Mesendoderm (in vitro differentiated cells): ENCODE results near the gene TMEM219.

Source experiments
- DNase-seq: peaks from one replicate; pipeline ENCODE4 v3.0.0; 2013
- H2AK5ac ChIP-seq: 2 replicates; pipeline ENCODE4 v1.6.1; 2013; ENCODE audit warnings: low read length, inconsistent platforms
- H2BK120ac ChIP-seq: 2 replicates; pipeline ENCODE4 v1.6.1; 2013; ENCODE audit warnings: low read depth, mild to moderate bottlenecking, low read length, moderate library complexity, mixed read lengths
- H2BK15ac ChIP-seq: replicated peaks from 2 replicates; pipeline ENCODE4 v1.6.1; 2013; ENCODE audit warnings: low read depth, mild to moderate bottlenecking, moderate library complexity
- H2BK5ac ChIP-seq: 2 replicates; pipeline ENCODE4 v1.6.1; 2013; ENCODE audit warnings: low read length, inconsistent platforms
- H3K18ac ChIP-seq: 2 replicates; pipeline ENCODE4 v1.6.1; 2013; ENCODE audit warnings: mild to moderate bottlenecking, low read length, mixed read lengths
- H3K23ac ChIP-seq: one replicate; pipeline ENCODE4 v1.6.1; 2013; ENCODE audit warnings: low read length
- H3K27ac ChIP-seq: 2 replicates; pipeline ENCODE4 v1.5.1; 2013; ENCODE audit warnings: low read depth, mild to moderate bottlenecking, inconsistent platforms, low read length, moderate library complexity
- H3K27me3 ChIP-seq: 2 replicates; pipeline ENCODE4 v1.6.1; 2013; ENCODE audit warnings: low read length, control low read depth, mild to moderate bottlenecking, inconsistent platforms; ENCODE audit not compliant: insufficient read depth, poor library complexity
- H3K36me3 ChIP-seq: 2 replicates; pipeline ENCODE4 v1.6.1; 2013; ENCODE audit warnings: low read length, inconsistent platforms; ENCODE audit not compliant: control insufficient read depth, insufficient read depth
- H3K4ac ChIP-seq: one replicate; pipeline ENCODE4 v1.6.1; 2013; ENCODE audit warnings: low read depth, mild to moderate bottlenecking, low read length, moderate library complexity
- H3K4me1 ChIP-seq: 2 replicates; pipeline ENCODE4 v1.6.1; 2013; ENCODE audit warnings: low read depth, low read length, inconsistent platforms; ENCODE audit not compliant: control insufficient read depth
- H3K4me2 ChIP-seq: 2 replicates; pipeline ENCODE4 v1.6.1; 2013; ENCODE audit warnings: low read length
- H3K4me3 ChIP-seq: 2 replicates; pipeline ENCODE4 v1.5.1; 2013; ENCODE audit warnings: mild to moderate bottlenecking, low read length
- H3K56ac ChIP-seq: one replicate; pipeline ENCODE4 v1.6.1; 2013; ENCODE audit warnings: low read length
- H3K79me1 ChIP-seq: 2 replicates; pipeline ENCODE4 v1.6.1; 2013; ENCODE audit warnings: low read length, inconsistent platforms
- H3K79me2 ChIP-seq: 2 replicates; pipeline ENCODE4 v1.6.1; 2013; ENCODE audit warnings: mild to moderate bottlenecking, low read length; ENCODE audit not compliant: control insufficient read depth, insufficient read depth
- H3K9ac ChIP-seq: 2 replicates; pipeline ENCODE4 v1.6.1; 2013; ENCODE audit warnings: low read length, inconsistent platforms
- H4K5ac ChIP-seq: one replicate; pipeline ENCODE4 v1.6.1; 2013; ENCODE audit warnings: low read length
- H4K8ac ChIP-seq: one replicate; pipeline ENCODE4 v1.6.1; 2013; ENCODE audit warnings: low read depth, mild to moderate bottlenecking, control low read depth, low read length, moderate library complexity
- WGBS: extraction: QIAGEN DNeasy Blood & Tissue Kit; methylation state at CpG from one replicate; pipeline ENCODE4 v1.1.7; 2013; ENCODE audit warnings: low lambda C conversion rate, missing lambda C conversion rate; ENCODE audit not compliant: insufficient coverage; ENCODE audit errors: extremely low coverage; 5-methylcytosine and 5-hydroxymethylcytosine counted together

The TMEM219 gene

GRCh38 chr16:29920288-29921033 is 41.4 kb upstream of the TMEM219 start:
- Histone ChIP-seq H3K4me2 (no peak overlapping the region), H3K79me2 (no peaks in the 10 kb centered on the region), H4K5ac (no peak overlapping the region), H3K18ac (no peak overlapping the region), H3K4me1 (peaks cover 3% of the 10 kb centered on the region), H3K79me1 (peaks cover 3% of the 10 kb centered on the region), H3K9ac (no peak overlapping the region), H2AK5ac (no peak overlapping the region), H3K36me3 (no peaks in the 10 kb centered on the region), H3K56ac (no peak overlapping the region), H3K23ac (no peak overlapping the region), H2BK120ac (no peak overlapping the region), H3K4me3 (no peak overlapping the region), H2BK15ac (no peak overlapping the region), H3K4ac (no peak overlapping the region), H4K8ac (no peak overlapping the region), H3K27me3 (no peaks in the 10 kb centered on the region), H3K27ac (no peak overlapping the region), H2BK5ac (no peak overlapping the region)
- DNase-seq = no peak
- WGBS = no CpG with 5 or more reads among the region's 6 CpGs

- Histone ChIP-seq H2BK5ac (no peak overlapping the region), H4K5ac (no peak overlapping the region), H3K4ac (no peak overlapping the region), H3K27me3 (no peaks in the 10 kb centered on the region), H3K4me1 (peaks cover 3% of the 10 kb centered on the region), H2BK15ac (no peak overlapping the region), H2BK120ac (no peak overlapping the region), H3K9ac (no peak overlapping the region), H3K27ac (no peak overlapping the region), H3K18ac (no peak overlapping the region), H3K79me2 (no peaks in the 10 kb centered on the region), H3K4me2 (no peak overlapping the region), H3K79me1 (peaks cover 4% of the 10 kb centered on the region), H3K56ac (no peak overlapping the region), H3K23ac (no peak overlapping the region), H4K8ac (no peak overlapping the region), H3K36me3 (no peaks in the 10 kb centered on the region), H2AK5ac (no peak overlapping the region), H3K4me3 (no peak overlapping the region)
- no peak for DNase-seq
- WGBS = no CpG with 5 or more reads among the region's 3 CpGs
Observed at GRCh38 chr16:29921034-29921385, 40.9 kb upstream of the TMEM219 start.

- Histone ChIP-seq H4K5ac (no peak overlapping the region), H3K4ac (no peak overlapping the region), H2BK120ac (no peak overlapping the region), H3K9ac (no peak overlapping the region), H3K36me3 (no peaks in the 10 kb centered on the region), H3K4me2 (no peak overlapping the region), H3K18ac (no peak overlapping the region), H3K4me1 (peaks cover 6% of the 10 kb centered on the region), H3K56ac (no peak overlapping the region), H2AK5ac (no peak overlapping the region), H3K27ac (no peak overlapping the region), H2BK5ac (no peak overlapping the region), H3K79me2 (no peaks in the 10 kb centered on the region), H2BK15ac (no peak overlapping the region), H3K79me1 (peaks cover 4% of the 10 kb centered on the region), H3K4me3 (no peak overlapping the region), H3K27me3 (no peaks in the 10 kb centered on the region), H4K8ac (no peak overlapping the region), H3K23ac (no peak overlapping the region)
- WGBS = no CpG with 5 or more reads among the region's 2 CpGs
- no peak for DNase-seq
Observed at GRCh38 chr16:29922326-29922725, 39.6 kb upstream of the TMEM219 start.

DNA sequence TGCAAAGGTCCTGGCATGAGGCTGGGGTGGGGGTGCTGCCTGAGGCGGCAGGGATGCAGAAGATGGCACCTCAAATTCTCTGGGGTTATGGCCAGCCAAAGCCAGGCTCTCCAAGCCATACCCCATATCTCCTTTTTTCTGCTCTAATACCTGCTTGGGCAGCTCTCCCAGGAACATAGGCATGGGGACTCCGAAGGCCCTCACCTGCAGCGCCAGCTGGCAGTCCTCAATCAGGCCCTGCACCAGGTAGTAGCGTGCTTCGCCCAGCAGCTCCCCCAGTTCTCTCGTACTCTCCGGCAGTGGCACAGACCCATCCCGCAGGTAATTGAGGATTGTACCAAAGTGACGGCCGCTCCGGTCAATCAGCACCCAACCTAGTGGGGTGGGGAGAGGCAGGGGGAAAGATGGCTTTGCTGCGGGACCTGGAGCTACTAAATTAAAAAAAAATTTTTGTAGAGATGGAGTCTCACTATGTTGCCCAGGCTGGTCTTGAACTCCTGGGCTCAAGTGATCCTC is 38.8 kb upstream of the TMEM219 start:
- Histone ChIP-seq H3K27ac (no peak overlapping the region), H3K4me1 (peaks cover 6% of the 10 kb centered on the region), H3K9ac (no peak overlapping the region), H3K56ac (no peak overlapping the region), H3K79me2 (no peaks in the 10 kb centered on the region), H3K23ac (no peak overlapping the region), H2BK5ac (no peak overlapping the region), H3K36me3 (no peaks in the 10 kb centered on the region), H3K18ac (no peak overlapping the region), H3K4me3 (no peak overlapping the region), H3K4me2 (no peak overlapping the region), H3K4ac (no peak overlapping the region), H3K27me3 (no peaks in the 10 kb centered on the region), H2BK15ac (no peak overlapping the region), H4K8ac (no peak overlapping the region), H2AK5ac (no peak overlapping the region), H3K79me1 (peaks cover 4% of the 10 kb centered on the region), H2BK120ac (no peak overlapping the region), H4K5ac (no peak overlapping the region)
- WGBS = no CpG with 5 or more reads among the region's 12 CpGs
- no peak for DNase-seq

- H3K27ac ChIP-seq = no peak overlapping the region
- peak overlapping the region; percentile 65 for H3K4ac ChIP-seq
- no peak overlapping the region for H2BK120ac ChIP-seq
- H2BK15ac ChIP-seq = no peak overlapping the region
- peaks cover 4% of the 10 kb centered on the region for H3K79me1 ChIP-seq
- peak overlapping the region; percentile 88 for H3K18ac ChIP-seq
- no peaks in the 10 kb centered on the region for H3K79me2 ChIP-seq
- H3K27me3 ChIP-seq = no peaks in the 10 kb centered on the region
- no peak overlapping the region for H2BK5ac ChIP-seq
- WGBS = no CpG with 5 or more reads among the region's 9 CpGs
- no peak overlapping the region for H4K8ac ChIP-seq
- H4K5ac ChIP-seq = no peak overlapping the region
- no peaks in the 10 kb centered on the region for H3K36me3 ChIP-seq
- no peak for DNase-seq
- peak overlapping the region; percentile 94 for H3K4me3 ChIP-seq
- peak overlapping the region; percentile 96 for H3K9ac ChIP-seq
- H3K4me1 ChIP-seq = peaks cover 6% of the 10 kb centered on the region
- peak overlapping the region; percentile 98 for H3K56ac ChIP-seq
- peak overlapping the region; percentile 77 for H3K4me2 ChIP-seq
- no peak overlapping the region for H3K23ac ChIP-seq
- H2AK5ac ChIP-seq = no peak overlapping the region
Observed at GRCh38 chr16:29925105-29925756, 36.6 kb upstream of the TMEM219 start.
